Omental fat pad (tissue), 4 donors: Measurements from ENCODE around the gene MIGA2. TPM values are rescaled to one million over a fixed set of nuclear protein-coding genes. Genes with fewer than 3 reads are reported as not detected.
"Not testable (repeated sequence)": the region's sequence is repeated elsewhere in the genome, so short reads cannot be mapped to it uniquely, and the experiment has no call there.

Experiments used
- ATAC-seq: fragments of 150-250 bp; one replicate; pipeline ENCODE4 v1.9.1; 2016; ENCODE audit warnings: mild to moderate bottlenecking, moderate library complexity; ENCODE audit not compliant: low FRiP score
- DNase-seq: peaks from one replicate; pipeline ENCODE4 v3.0.0-alpha.2; 2019; ENCODE audit warnings: low spot score
- total RNA-seq, 4 donors: library from RNA; depleted of rRNA; stranded (reverse); fragments of >200 nt; gene quantifications; one replicate each; pipeline ENCODE4 v1.1.0, GENCODE V29; 2016
- TF ChIP-seq, protein P1 (sequence below), 3 donors: fragments of 450-650 bp; IDR thresholded peaks; one replicate each; pipeline ENCODE4 v1.5.1; 2016 to 2017; ENCODE audit warnings: antibody characterized with exemption in 3 of 3, mild to moderate bottlenecking in 3 of 3, moderate library complexity in 2 of 3

MIGA2 gene
- total RNA-seq, 4 donors from 2014 or later, result 19.4 to 38.5 (median 20.9) TPM

DNA sequence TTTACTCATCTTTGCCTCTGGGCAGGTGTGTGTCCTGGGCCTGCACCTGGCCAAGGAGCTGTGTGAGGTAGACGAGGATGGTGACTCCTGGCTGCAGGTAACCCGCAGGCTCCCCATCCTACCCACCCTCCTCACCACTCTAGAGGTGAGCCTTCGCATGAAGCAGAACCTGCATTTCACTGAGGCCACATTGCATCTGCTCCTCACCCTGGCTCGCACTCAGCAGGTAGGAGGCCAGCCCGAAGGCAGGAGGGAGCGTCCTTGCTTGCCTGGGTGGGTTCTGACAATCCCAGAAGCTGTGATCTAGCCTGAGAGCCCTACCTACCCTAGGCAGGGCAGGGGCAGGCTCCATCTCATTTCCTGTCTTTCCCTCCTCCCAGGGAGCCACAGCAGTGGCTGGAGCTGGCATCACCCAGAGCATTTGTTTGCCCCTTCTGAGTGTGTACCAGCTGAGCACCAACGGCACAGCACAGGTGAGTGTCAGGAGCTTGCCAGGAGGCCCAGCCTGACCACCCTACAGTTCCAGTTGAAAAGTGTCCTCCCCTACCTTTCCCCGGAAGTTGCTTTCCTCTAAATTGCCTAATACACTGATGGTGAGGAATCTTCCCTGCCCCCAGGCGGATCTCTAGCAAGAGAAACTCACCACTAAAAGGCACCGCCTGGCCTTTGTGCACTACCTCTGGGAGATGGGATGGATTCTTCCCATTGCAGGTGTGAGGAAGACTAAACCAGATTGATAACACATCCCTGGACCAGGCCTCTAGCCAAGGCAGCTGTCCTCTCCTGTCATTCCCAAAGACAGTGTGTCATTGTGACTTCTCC lies 34.7 kb upstream of the MIGA2 start:
- TF ChIP-seq, protein P1, sequence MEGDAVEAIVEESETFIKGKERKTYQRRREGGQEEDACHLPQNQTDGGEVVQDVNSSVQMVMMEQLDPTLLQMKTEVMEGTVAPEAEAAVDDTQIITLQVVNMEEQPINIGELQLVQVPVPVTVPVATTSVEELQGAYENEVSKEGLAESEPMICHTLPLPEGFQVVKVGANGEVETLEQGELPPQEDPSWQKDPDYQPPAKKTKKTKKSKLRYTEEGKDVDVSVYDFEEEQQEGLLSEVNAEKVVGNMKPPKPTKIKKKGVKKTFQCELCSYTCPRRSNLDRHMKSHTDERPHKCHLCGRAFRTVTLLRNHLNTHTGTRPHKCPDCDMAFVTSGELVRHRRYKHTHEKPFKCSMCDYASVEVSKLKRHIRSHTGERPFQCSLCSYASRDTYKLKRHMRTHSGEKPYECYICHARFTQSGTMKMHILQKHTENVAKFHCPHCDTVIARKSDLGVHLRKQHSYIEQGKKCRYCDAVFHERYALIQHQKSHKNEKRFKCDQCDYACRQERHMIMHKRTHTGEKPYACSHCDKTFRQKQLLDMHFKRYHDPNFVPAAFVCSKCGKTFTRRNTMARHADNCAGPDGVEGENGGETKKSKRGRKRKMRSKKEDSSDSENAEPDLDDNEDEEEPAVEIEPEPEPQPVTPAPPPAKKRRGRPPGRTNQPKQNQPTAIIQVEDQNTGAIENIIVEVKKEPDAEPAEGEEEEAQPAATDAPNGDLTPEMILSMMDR (IDR thresholded peaks at IDR 0.05), result no peak
- DNase-seq (no peak), ATAC-seq (no peak)

DNA sequence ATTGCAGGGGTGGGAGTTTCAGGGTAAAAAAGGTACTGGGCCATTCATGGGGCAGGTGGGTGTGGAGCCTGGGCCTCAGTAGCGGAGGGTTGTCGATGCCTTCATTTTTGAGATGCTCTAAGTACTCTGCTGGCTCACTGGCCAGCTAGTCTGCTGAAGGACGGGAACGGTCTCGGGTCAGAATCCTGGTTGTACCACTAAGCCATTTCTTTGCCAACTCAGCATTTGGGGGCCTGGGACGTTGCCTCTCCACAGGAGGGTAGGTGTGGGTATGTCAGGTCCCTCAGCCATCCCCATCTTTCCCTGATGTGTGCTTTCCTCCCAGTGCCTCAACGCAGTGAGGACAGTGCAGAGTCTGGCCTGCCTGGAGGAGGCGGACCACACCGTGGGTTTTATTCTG lies 33.4 kb upstream of the MIGA2 start:
- no peak for DNase-seq
- no peak for ATAC-seq
- TF ChIP-seq, protein P1 (IDR thresholded peaks at IDR 0.05), result no peak

DNA sequence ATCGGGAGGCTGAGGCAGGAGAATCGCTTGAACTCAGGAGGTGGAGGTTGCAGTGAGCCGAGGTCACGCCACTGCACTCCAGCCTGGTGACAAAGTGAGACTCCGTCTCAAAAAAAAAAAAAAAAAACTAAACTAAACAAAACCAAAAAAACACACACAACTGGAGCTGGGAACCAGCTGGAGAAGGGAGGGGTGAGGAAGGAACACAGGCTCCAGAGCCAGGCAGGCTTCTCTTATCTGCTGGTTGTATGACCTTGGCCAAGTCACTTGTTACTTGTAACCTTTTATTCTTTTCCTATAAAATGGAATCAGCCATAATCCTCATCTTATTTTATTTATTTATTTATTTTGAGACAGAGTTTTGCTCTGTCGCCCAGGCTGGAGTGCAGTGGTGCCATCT lies 32.3 kb upstream of the MIGA2 start:
- ATAC-seq, DNase-seq: not testable (repeated sequence)

DNA sequence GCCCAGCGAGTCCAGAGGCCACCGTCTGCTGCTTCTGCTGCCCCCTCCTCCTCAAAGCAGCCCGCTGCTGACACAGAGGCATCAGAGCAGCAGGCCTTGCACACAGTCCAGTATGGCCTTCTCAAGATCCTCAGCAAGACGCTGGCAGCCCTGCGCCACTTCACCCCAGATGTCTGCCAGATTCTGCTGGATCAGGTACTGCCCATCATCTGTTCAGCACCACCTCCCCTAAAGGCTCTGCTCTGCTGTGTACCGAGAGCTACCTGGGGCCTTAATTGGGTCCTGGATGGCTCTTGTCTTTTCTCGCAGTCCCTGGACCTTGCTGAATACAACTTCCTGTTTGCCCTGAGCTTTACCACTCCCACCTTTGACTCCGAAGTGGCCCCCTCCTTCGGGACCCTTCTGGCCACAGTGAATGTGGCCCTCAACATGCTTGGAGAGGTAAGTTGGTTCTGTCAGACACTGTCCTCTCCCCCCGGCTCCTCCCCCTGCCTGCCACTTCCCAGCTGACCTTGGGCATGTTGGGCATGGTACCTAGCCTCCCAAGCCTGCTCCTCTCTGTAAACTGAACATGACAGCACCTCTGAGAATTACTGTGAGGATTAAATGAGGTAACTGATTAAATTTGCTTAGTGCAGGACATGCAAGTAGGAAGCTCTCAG lies 31.0 kb upstream of the MIGA2 start:
- TF ChIP-seq, protein P1 (IDR thresholded peaks at IDR 0.05), result no peak
- no peak for DNase-seq
- no peak for ATAC-seq

DNA sequence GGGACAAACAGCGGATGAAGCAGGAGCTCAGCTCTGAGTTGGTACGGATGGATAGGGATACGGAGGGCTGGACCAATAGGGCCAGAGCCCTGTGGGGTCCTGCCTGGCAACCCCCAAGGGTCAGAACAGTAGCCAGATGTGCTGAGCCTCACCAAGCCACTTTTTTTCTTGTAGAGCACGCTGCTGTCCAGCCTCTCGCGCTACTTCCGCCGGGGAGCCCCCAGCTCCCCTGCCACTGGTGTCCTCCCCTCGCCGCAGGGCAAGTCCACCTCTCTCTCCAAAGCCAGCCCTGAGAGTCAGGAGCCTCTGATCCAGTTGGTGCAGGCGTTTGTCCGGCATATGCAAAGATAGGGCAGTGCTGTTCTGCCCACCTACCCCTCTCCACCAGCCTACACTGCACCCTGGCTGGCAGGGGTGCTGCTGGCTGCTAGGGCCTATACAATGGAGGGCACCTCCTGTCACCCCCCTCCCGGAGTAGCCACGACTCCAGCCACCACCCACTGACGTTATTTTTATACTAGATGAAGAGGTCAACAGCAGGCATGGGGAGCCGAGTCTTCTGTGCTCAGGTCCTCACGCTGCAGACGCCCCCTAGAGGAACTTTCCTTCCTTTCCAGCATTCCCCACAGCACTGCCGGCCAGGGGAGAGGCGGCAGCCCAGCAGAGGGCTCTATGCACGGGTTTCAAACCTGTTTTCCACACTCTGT lies 29.9 kb upstream of the MIGA2 start:
- ATAC-seq (peak; percentile 53), DNase-seq (no peak)
- TF ChIP-seq, protein P1 (IDR thresholded peaks at IDR 0.05), result no peak

DNA sequence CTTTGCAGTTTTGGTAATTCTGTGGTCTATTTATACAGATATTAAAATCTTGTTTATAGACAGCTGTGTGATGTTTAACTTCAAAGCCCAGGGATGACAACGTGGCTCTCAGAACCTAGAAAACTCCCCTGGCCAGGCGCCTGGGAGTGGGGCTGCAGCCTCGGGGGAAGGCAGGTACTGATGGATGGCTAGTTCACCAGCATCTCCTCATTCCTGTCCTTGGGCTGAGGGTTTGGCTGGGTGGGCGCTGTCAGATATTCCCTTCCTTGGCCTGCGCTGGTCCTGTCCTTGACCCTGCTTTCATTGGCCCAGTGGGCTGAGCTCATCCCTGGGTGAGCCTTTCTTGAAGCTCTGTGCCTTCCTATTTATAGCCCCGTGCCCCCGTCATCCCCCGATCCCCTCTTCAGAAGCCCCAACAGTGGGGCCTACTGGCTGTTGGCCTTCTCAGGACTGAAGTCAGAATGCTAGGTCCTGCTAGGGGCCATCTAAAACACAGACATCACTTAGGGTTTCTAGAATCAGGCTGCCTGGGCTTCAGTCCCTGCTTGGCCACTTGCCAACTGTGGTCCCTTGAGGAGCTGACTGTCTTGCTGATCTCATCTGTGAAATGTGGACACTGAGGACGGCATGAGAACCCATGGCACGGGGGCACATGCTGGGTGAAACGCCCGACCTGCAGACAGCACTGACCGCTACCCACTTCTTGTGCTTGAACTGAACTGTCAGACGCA lies 29.2 kb upstream of the MIGA2 start:
- ATAC-seq (no peak), DNase-seq (no peak)

More for the DNA sequence above, 29.2 kb upstream of the MIGA2 start:
- TF ChIP-seq, protein P1 (IDR thresholded peaks at IDR 0.05), result no peak
